Transverse colon (tissue), 4 donors: ENCODE results near the gene EIF2S2. TPM values are rescaled to one million over a fixed set of nuclear protein-coding genes. Genes with fewer than 3 reads are reported as not detected.

ENCODE experiments used
- DNase-seq: peaks from one replicate; pipeline ENCODE4 v3.0.0-alpha.2; 2019
- H3K27ac ChIP-seq, 4 donors: fragments of 200-600 bp; sonication (generic); 2 replicates each; pipeline ENCODE4 v1.5.1; 2016 to 2018; ENCODE audit warnings: inconsistent platforms in 4 of 4
- H3K27me3 ChIP-seq: fragments of 200-600 bp; sonication (generic); 2 replicates; pipeline ENCODE4 v1.5.1; 2017; ENCODE audit warnings: inconsistent platforms
- H3K36me3 ChIP-seq, 4 donors: fragments of 200-600 bp; sonication (generic); 2 replicates each; pipeline ENCODE4 v1.5.1; 2017 to 2019; ENCODE audit warnings: inconsistent platforms in 4 of 4
- H3K4me1 ChIP-seq, 4 donors: fragments of 200-600 bp; sonication (generic); 2 replicates each; pipeline ENCODE4 v1.5.1; 2017 to 2020; ENCODE audit warnings: inconsistent platforms in 4 of 4
- H3K4me3 ChIP-seq, 4 donors: fragments of 200-600 bp; sonication (generic); 1 replicate in 1 of 4; 2 replicates in 3 of 4; pipeline versions ENCODE4 v1.5.1 to v1.6.1; 2017 to 2019; ENCODE audit warnings: inconsistent platforms in 4 of 4
- H3K9me3 ChIP-seq, 2 donors: fragments of 200-600 bp; sonication (generic); 2 replicates each; pipeline ENCODE4 v1.5.1; 2017 to 2019; ENCODE audit warnings: inconsistent platforms in 2 of 2
- EP300 ChIP-seq: sonication (generic); formaldehyde crosslinking; IDR thresholded peaks from one replicate; pipeline ENCODE4 v1.6.1; 2017; ENCODE audit warnings: antibody characterized with exemption, low read depth
- POLR2A ChIP-seq: fragments of 450-650 bp; IDR thresholded peaks from one replicate; pipeline ENCODE4 v1.6.1; 2016; ENCODE audit warnings: antibody characterized with exemption, mild to moderate bottlenecking, moderate library complexity
- POLR2AphosphoS5 ChIP-seq, 3 donors: sonication (generic); formaldehyde crosslinking; IDR thresholded peaks; one replicate each; pipeline ENCODE4 v1.6.1; 2016; ENCODE audit warnings: antibody characterized with exemption in 3 of 3
- WGBS, 2 donors: methylation state at CpG; one replicate each; pipeline ENCODE4 v1.1.5; 2018; ENCODE audit warnings: low coverage in 1 of 2; 5-methylcytosine and 5-hydroxymethylcytosine counted together
- in situ Hi-C, 4 donors: fragments of 200-750 bp; cut with MboI; loops; one replicate each; pipeline versions ENCODE4 v1.15.0 to v1.15.1; 2017; ENCODE audit warnings: low sequenced_read_pairs in 3 of 4, low pct_ligation_motif_present in 1 of 4, low pct_unique_long_range_greater_than_20kb in 1 of 4
- intact Hi-C: fragments of 100-400 bp; cut with DNase I; formaldehyde crosslinking; loops from one replicate; pipeline ENCODE4 v1.15.1; 2023; ENCODE audit warnings: low total_unique reads
- total RNA-seq, 4 donors: library from RNA; depleted of rRNA; stranded (reverse); fragments of >200 nt; gene quantifications; one replicate each; pipeline ENCODE4 v1.1.0, GENCODE V29; 2016
- TF ChIP-seq, protein P1 (sequence below), 5 experiments: fragments of 200-600 bp in 3 of 5; fragments of 450-650 bp in 2 of 5; sonication (generic) in 3 of 5; IDR thresholded peaks; 1 replicate in 2 of 5; 2 replicates in 3 of 5; pipeline ENCODE4 v1.5.1; 2016 to 2017; ENCODE audit warnings: antibody characterized with exemption in 5 of 5, inconsistent platforms in 3 of 5, mild to moderate bottlenecking in 2 of 5, moderate library complexity in 1 of 5

The EIF2S2 gene
- total RNA-seq, 4 donors from 2014 or later = 15.3 to 42.1 (median 23.9) TPM

DNA sequence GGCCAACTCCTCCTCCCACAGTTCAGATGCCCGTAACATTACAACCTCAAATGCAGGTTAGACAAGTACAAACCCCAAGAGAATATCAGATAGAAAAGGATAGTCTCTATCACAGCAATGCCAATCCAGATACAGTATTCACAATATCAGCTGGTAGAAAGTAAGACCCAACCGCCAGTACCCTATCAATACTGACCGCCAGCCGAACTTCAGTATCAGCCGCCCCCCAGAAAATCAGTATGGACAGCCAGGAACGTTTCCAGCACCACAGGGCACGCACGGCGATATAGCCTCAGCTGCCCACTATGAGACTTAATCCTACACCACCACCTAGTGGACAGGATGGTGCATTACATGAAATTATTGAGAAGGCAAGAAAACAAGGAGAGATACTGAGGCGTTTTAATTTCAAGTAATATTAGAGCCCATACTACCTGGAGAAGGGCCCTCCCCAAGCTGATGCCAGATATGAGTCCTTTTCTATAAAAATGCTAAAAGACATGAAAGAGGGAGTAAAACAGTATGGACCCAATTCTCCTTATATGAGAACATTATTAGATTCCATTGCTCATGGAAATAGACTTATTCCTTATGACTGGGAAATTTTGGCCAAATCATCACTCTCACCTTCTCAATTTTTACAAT is 17.6 kb upstream of the EIF2S2 start:
- in situ Hi-C loops = no loop called here
- peak; percentile 52 for DNase-seq
- Histone ChIP-seq H3K9me3 (no peaks in the 10 kb centered on the region), H3K4me1 (peaks cover 0 to 3% (median 1%) of the 10 kb centered on the region in 4 donors), H3K27me3 (no peaks in the 10 kb centered on the region), H3K4me3 (no peak overlapping the region), H3K27ac (no peak overlapping the region), H3K36me3 (no peaks in the 10 kb centered on the region)
- TF ChIP-seq POLR2A (no peak), POLR2AphosphoS5 (IDR thresholded peaks at IDR 0.05) (no peak), EP300 (no peak)
- TF ChIP-seq, protein P1, sequence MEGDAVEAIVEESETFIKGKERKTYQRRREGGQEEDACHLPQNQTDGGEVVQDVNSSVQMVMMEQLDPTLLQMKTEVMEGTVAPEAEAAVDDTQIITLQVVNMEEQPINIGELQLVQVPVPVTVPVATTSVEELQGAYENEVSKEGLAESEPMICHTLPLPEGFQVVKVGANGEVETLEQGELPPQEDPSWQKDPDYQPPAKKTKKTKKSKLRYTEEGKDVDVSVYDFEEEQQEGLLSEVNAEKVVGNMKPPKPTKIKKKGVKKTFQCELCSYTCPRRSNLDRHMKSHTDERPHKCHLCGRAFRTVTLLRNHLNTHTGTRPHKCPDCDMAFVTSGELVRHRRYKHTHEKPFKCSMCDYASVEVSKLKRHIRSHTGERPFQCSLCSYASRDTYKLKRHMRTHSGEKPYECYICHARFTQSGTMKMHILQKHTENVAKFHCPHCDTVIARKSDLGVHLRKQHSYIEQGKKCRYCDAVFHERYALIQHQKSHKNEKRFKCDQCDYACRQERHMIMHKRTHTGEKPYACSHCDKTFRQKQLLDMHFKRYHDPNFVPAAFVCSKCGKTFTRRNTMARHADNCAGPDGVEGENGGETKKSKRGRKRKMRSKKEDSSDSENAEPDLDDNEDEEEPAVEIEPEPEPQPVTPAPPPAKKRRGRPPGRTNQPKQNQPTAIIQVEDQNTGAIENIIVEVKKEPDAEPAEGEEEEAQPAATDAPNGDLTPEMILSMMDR (IDR thresholded peaks at IDR 0.05) = peak; percentile 79 to 88 (median 84)
- intact Hi-C loops = loop anchor here (5.0 to 10.0 kb wide), 2 partner anchors 267 to 1505 kb away; no protein-coding TSS in a partner anchor
- 0 to 2% methylated on average over 2 to 10 of the region's 10 CpGs for WGBS, 2 donors

DNA sequence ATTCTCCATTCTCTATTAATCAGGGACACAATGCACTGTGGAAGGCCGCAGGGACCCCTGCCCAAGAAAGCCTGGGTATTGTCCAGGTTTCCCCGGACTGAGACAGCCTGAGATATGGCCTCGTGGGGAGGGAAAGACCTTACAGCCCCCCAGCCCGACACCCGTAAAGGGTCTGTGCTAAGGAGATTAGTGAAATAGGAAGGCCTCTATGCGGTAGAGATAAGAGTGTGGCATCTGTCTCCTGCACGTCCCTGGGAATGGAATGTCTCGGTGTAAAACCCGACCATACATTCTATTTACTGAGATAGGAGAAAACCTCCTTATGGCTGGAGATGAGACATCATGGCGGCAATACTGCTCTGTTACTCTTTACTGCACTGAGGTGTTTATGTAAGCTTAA is 15.7 kb upstream of the EIF2S2 start:
- Histone ChIP-seq H3K27me3 (no peaks in the 10 kb centered on the region), H3K4me3 (no peak overlapping the region), H3K9me3 (no peaks in the 10 kb centered on the region), H3K36me3 (no peaks in the 10 kb centered on the region), H3K4me1 (peaks cover 0 to 3% (median 1%) of the 10 kb centered on the region in 4 donors), H3K27ac (no peak overlapping the region)
- no peak for DNase-seq
- intact Hi-C loops = loop anchor here (10.0 kb wide), 1 partner anchor 1503 kb away; no protein-coding TSS in a partner anchor
- WGBS, 2 donors = 79 to 88% methylated on average over 6 to 10 of the region's 10 CpGs
- TF ChIP-seq POLR2A = no peak
- TF ChIP-seq EP300 = no peak
- TF ChIP-seq, protein P1 (IDR thresholded peaks at IDR 0.05) = no peak
- TF ChIP-seq POLR2AphosphoS5 (IDR thresholded peaks at IDR 0.05) = no peak
- in situ Hi-C loops = no loop called here

DNA sequence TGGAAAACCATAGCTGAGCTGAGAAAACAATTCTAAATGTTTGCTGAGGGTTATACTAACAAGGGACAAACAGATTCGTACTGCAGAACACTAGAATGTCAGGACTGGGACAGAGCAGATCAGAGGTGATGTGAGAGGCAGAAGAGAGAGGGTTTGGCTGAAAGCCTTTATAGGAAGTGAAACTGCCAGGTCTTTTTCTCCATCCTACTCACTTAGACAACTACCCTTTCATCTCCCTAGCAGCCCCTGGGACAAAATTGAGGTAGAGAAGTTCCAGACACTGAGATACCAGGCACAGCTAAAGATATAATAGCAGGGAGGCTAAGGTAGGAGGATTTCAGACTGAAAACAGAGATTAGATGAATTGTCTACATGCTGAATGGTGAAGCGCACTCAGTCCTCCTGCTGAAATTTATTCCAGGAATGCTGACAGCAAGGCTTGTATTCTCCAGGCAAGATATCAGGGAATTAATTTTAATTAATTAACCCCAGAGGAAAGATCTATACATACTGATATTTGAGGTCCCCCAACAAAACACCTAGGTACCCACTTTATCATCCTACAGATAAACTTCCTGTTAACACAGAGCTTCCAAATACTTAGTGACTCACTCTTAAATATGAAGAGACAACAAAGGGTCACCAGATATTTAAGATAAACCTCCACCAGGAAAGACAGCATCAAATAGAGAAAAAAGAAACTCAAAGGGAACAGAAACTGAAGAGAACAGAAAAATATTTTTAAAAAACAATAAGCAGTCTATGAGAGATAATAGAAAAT is 12.6 kb upstream of the EIF2S2 start:
- in situ Hi-C loops (no loop called here), intact Hi-C loops (loop anchor here (10.0 kb wide), 1 partner anchor 1500 kb away; no protein-coding TSS in a partner anchor)
- no peaks in the 10 kb centered on the region for H3K9me3 ChIP-seq
- DNase-seq = no peak
- peaks cover 0 to 3% (median 1%) of the 10 kb centered on the region in 4 donors for H3K4me1 ChIP-seq
- H3K36me3 ChIP-seq = no peaks in the 10 kb centered on the region
- no peaks in the 10 kb centered on the region for H3K27me3 ChIP-seq
- H3K27ac ChIP-seq = no peak overlapping the region
- 58 to 59% methylated on average over 2 of the region's 2 CpGs for WGBS, 2 donors
- no peak overlapping the region for H3K4me3 ChIP-seq
- TF ChIP-seq POLR2AphosphoS5 (IDR thresholded peaks at IDR 0.05) = no peak
- TF ChIP-seq, protein P1 (IDR thresholded peaks at IDR 0.05) = no peak
- no peak for TF ChIP-seq POLR2A
- TF ChIP-seq EP300 = no peak

DNA sequence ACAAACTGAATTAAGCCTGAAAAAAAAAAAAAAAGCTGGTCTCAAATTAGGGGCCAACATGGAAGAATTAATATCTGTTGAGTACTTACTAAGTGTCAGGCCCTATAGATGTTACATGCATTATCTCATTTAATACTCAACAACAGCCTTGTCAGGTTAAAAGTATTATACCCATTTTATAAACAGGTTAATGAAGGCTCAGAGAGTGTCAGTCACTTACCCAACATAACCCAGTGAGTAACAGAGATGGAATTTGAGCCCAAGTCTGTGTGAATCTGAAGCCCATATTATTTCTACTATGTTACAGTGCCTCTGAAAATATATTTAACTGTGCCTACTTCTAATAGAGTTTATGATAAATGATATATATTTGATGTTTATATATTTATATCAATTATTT is 11.3 kb upstream of the EIF2S2 start:
- no peak for TF ChIP-seq EP300
- TF ChIP-seq POLR2A = no peak
- no peak for TF ChIP-seq POLR2AphosphoS5 (IDR thresholded peaks at IDR 0.05)
- TF ChIP-seq, protein P1 (IDR thresholded peaks at IDR 0.05) = no peak
- in situ Hi-C loops (no loop called here), intact Hi-C loops (loop anchor here (10.0 kb wide), 1 partner anchor 1499 kb away; no protein-coding TSS in a partner anchor)
- Histone ChIP-seq H3K27ac (no peak overlapping the region), H3K4me3 (no peak overlapping the region), H3K9me3 (no peaks in the 10 kb centered on the region), H3K4me1 (no peaks in the 10 kb centered on the region), H3K36me3 (no peaks in the 10 kb centered on the region), H3K27me3 (no peaks in the 10 kb centered on the region)
- no peak for DNase-seq
